Activated T-cell treated with anti-CD3 and anti-CD28 coated beads for 24 hours (primary cell): Measurements from ENCODE around the gene IPO11.
"Not testable (repeated sequence)": the region's sequence is repeated elsewhere in the genome, so short reads cannot be mapped to it uniquely, and the experiment has no call there.

ENCODE experiments used
- DNase-seq: peaks from one replicate; pipeline ENCODE4 v3.0.0-alpha.2; 2020; ENCODE audit warnings: low read depth

Gene IPO11

GRCh38 chr5:62450259-62450658, 37.7 kb downstream of the IPO11 start:
- no peak for DNase-seq

DNA sequence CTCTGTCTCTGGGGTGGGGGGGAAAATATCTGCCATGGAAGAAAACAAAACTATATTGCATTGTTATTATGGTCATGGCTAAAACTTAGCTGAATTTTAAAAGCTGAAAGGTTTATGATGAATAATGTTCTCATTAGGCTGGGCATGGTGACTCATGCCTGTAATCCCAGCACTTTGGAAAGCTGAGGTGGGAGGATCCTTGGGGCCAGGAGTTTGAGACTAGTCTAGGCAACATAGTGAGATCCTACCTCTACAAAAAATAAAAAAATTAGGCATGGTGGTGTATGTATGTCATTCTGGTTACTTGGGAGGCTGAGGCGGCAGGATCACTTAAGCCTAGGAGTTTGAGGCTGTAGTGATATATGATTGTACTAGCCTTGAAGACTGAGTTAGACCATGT, 44.5 kb downstream of the IPO11 start:
- DNase-seq, result no peak

DNA sequence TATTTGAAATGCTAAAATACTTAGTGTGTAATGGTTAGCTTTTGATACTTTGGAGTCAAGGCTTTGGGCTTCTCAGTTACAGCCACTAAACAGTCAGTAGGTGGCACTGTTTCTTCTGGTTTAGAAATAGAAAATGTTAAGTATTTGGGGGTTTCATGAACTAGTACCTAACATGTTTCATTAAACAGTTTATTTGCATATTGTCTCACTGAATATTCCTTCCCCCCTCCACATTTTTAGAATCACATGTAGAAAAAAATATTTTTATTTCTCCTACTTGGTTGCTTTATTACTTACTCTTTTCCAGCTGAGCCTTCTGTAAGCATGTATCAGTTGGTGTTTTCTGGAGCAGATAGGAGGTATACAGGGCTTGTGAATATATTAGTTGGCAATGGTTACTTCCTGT, 48.0 kb downstream of the IPO11 start:
- no peak for DNase-seq

GRCh38 chr5:62461561-62461960, 49.0 kb downstream of the IPO11 start:
- DNase-seq, result no peak

DNA sequence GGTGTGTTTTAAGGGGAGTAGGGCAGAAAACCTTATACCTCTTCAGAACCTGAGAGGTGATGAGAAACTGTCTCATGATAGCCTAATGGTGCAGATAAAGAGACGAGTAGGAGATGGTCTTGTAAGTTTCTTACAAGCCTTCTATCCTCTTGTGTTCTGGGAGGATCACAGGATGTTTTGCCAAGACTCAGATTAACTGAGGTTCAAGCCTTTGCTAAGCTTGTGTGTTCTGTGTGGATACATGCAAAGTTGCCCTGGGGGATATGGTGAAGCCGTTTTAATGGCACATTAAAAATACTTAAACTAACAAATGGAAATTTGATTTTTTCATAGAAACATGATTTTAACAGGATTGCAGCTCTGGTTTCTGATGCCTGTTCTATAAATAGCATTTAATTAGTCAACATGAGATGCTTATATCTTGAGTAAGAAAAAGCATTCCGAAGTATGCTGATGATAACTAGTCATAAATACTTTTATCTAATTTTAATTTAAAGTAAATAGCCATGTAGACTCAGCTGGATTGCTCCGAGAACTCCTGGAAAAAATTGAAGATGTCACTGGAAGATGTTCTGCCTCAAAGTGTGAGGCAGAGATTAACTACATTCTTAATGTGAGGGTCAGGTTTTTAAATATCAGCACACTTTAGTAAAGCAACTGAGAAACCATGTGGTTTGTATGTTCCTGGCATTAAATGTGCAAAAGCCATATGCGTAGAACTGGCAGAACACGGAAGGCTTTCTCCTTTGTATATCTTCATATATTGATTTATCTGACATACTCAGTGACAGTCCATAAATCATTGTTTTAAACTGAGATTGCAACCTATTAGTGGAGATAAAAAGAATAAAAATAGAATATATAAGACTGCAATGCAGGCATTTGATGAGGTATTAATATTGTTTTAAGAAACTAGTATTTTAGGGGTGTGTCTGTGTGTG, 53.7 kb downstream of the IPO11 start:
- no peak for DNase-seq

DNA sequence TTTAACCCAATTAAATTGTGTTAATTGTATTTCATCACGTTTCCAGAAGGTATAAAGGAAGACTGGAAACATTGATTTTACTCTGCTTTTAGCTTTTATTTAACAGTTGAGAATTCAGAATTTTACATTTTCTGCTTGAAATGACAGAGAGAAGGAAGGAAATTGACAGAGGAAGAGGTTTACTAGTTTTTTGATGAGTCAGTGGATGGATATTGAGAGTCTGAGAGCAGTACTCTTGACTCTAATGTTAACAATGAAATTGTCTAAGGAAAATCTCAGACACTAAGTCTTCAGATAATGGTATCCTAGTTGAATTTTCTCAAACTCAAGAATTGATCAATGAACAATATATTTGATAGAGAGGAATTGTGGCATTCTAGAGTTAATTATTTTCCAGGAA, 60.6 kb downstream of the IPO11 start:
- no peak for DNase-seq

DNA sequence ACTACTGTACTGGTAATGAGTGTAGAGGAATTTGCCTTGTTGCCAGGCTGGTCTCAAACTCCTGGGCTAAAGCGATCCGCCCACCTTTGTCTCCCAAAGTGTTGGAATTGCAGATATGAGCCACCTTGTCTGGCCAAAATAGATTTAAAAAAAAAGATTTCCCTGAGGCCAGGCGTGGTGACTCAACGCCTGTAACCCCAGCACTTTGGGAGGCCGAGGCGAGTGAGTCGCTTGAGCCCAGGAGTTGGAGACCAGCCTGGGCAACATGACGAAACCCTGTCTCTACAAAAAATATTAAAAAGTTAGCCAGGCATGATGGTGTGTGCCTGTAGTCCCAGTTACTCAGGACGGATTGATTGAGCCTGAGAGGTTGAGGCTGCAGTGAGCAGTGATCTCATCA, 62.5 kb downstream of the IPO11 start:
- no peak for DNase-seq

DNA sequence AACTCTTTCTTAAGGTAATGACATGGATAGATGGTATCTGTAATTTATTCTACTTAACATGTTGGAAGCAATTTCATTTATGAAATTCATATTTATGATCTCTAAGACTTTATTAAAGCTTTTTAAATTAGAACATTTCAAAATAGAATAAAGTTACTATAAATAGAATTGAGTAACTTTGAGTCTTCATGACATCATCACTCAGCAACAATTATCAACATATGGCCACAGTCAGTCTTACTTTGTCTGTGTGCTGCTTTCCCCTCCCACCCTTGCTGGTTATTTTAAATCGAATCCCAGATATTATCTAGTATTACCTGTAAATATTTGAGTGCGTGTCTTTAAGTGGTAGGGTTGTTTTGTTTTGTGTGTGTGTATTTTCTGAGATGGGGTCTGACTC, 65.2 kb downstream of the IPO11 start:
- no peak for DNase-seq

DNA sequence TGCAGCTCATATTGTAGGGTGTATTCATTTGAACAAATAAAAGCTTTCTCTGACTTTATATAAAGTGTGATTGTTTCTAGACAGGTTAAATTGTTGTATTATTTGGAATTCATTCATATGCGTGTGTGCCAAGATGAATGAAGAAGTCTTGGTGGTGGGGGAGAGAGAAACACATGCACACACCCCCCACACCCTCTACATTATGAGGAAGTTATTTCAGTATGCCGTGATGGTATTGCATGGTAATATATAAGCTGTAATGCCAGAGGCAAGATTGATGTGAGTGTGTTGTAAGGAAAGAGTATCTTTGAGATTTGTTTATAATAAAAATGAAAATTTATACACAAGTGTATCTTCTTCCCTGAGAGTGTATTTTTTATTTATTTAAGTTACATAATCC, 71.0 kb downstream of the IPO11 start:
- no peak for DNase-seq

DNA sequence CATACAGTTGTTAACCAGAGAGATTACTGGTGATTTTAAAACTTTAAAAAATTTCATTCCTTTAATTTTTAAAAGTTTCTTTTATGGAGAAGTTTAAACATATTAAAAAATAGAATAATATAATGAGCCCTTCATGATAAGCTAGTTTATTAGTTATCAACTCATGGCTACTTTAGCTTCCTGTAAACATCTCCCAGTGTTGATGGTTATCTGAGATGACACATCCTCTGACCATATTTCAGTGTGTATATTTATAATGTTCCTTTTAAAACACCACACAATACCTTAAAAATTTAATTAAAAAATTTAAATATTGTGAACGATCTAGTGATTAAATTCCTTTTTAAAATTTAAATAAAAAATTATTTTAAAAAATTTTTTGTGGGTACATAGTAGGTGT, 74.1 kb downstream of the IPO11 start:
- no peak for DNase-seq

DNA sequence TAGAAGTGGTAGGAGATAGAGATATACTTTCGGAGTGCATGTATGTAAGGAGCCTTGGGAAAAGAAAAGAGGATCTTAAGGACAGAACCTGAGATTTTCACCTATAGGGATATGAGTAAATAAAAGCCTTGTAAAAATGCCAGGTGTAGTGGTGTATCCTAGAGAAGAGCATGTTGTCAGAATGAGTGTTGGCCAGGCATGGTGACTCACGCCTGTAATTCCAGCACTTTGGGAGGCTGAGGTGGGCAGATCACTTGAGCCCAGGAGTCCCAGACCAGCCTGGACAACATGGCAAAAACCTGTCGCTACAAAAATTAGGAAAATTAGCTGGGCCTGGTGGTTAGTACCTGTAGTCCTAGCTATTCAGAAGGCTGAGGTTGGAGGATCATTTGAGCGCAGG, 76.0 kb downstream of the IPO11 start:
- DNase-seq, result no peak

- DNase-seq, result no peak
These were observed 76.9 kb downstream of the IPO11 start for GRCh38 chr5:62489471-62489870.

DNA sequence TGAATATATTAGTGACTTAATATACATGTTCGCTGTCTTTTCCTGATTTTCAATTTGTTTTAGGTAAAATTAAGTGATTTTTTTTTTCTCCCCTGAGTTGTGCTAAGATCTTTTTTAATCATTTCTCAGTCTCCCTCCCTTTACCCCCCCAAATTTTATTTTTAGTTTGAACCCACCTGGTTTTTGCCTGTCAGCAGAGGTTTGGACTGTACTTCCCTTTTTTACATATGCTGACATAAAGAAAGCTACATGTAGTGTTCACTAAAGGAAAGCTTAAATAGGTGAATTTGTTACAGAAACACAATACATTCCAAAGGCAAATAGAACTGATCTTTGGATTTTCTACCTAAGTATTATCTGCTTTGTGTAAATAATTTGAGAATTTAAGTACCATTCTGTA, 82.2 kb downstream of the IPO11 start:
- no peak for DNase-seq

GRCh38 chr5:62496876-62497275, 84.3 kb downstream of the IPO11 start:
- DNase-seq, result no peak

GRCh38 chr5:62498961-62499360, 86.4 kb downstream of the IPO11 start:
- no peak for DNase-seq

- DNase-seq, result no peak
These were observed 87.2 kb downstream of the IPO11 start for GRCh38 chr5:62499756-62500155.

- no peak for DNase-seq
These were observed 90.0 kb downstream of the IPO11 start for GRCh38 chr5:62502456-62503101.

GRCh38 chr5:62504129-62504528, 91.6 kb downstream of the IPO11 start:
- no peak for DNase-seq

- DNase-seq, result no peak
These were observed 94.3 kb downstream of the IPO11 start for GRCh38 chr5:62506659-62507460.

DNA sequence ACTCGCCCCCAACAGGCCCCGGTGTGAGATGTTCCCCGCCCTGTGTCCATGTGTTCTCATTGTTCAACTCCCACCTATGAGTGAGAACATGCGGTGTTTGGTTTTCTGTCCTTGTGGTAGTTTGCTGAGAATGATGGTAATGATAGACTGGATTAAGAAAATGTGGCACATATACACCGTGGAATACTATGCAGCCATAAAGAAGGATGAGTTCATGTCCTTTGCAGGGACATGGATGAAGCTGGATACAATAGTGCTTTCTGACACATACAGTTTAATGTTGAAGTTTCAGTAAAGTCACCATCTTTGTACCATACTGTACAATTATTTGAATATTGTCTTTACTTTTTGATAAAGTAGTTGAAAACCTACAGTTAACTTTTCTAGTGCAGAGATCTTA, 96.2 kb downstream of the IPO11 start:
- DNase-seq, result not testable (repeated sequence)

- no peak for DNase-seq
These were observed 97.2 kb downstream of the IPO11 start for GRCh38 chr5:62509806-62510205.

GRCh38 chr5:62513085-62513484, 100.5 kb downstream of the IPO11 start:
- not testable (repeated sequence) for DNase-seq
